Mononuclear cell (primary cell): ENCODE results near the gene MAD1L1. TPM values are rescaled to one million over a fixed set of nuclear protein-coding genes. Genes with fewer than 3 reads are reported as not detected.

Experiments used
- H3K27me3 ChIP-seq: 2 replicates; pipeline ENCODE4 v1.6.0; 2011; ENCODE audit warnings: low read length, control low read depth; ENCODE audit not compliant: insufficient read depth
- H3K4me1 ChIP-seq: 2 replicates; pipeline ENCODE4 v1.5.1; 2011; ENCODE audit warnings: mild to moderate bottlenecking, low read length, control low read depth; ENCODE audit not compliant: insufficient read depth
- H3K4me3 ChIP-seq: 2 replicates; pipeline ENCODE4 v1.5.1; 2011; ENCODE audit warnings: mild to moderate bottlenecking, low read length, moderate library complexity
- H3K9me3 ChIP-seq: 2 replicates; pipeline ENCODE4 v1.5.1; 2011; ENCODE audit warnings: low read depth, mild to moderate bottlenecking, control low read depth, low read length
- total RNA-seq: library from RNA; depleted of rRNA; stranded (reverse); fragments of >200 nt; gene quantifications from one replicate; pipeline ENCODE4 v1.2.3, GENCODE V29; 2012

The MAD1L1 gene
- total RNA-seq, 1 donor: 74.2 TPM

DNA sequence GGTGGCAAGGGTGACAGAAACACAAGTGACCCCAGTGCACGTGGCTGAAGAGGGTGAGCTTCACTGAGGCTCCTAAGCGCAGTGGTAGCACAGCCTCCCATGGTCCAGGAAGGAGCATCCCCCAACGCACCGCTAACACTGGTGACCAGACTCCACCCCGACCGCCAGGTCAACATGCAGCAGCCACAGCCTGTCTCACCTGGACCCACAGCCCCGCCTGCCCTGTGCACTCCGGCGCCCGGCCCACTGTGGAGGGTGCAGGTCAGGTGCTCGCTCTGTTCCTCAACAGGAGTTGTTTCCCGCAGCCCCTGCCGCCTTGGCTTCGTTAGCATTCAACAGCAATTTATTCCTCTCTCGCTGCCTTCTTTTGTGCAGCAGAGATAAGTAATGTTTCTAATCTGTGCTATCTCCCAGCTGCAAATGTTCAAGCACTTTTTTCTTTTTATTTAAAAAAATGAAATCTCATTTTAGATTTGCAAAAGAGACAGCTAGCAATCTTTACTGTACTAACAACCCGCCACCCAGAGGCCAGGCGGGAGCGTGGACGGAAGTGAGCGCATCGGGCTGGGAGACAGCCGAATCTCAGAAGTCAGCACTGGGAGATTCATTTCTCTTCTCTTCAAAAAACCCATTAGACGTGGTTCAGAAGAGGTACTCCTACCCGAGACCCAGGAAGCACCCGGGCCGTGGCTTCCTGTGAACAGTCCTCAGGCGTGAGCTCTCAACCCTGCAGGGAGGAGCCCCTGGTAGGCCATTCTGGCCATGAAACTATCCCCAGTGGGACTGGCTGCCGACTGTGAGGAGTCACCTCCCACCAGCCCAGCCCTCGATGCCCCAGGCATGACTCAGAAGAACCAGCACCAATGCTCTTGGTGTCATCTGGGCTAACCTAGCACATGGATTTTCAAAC is 133.4 kb downstream of the MAD1L1 start:
- H3K27me3 ChIP-seq: no peaks in the 10 kb centered on the region
- H3K4me3 ChIP-seq: no peak overlapping the region
- no peaks in the 10 kb centered on the region for H3K9me3 ChIP-seq
- H3K4me1 ChIP-seq: peaks cover 55% of the 10 kb centered on the region

DNA sequence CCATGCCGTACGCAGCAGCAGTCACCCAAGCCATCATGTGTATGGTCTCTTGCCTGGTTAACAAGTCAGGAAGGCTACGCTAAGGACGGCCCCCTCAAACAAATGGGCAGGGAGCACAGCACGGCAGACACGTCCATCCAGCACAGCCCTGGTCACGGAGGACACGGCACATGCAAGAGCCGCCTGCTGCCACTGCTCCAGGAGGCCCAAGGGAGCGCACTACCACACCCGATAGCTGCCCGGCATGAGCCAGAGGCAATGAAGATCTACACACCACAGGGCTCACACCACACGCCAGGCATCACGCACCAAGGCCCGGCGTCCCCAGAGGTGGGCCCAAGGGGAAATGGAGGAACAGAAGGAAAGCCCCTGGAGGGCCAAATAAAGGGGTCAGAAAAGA is 134.2 kb downstream of the MAD1L1 start:
- Histone ChIP-seq H3K9me3 (no peaks in the 10 kb centered on the region), H3K4me3 (no peak overlapping the region), H3K27me3 (no peaks in the 10 kb centered on the region), H3K4me1 (peaks cover 47% of the 10 kb centered on the region)

DNA sequence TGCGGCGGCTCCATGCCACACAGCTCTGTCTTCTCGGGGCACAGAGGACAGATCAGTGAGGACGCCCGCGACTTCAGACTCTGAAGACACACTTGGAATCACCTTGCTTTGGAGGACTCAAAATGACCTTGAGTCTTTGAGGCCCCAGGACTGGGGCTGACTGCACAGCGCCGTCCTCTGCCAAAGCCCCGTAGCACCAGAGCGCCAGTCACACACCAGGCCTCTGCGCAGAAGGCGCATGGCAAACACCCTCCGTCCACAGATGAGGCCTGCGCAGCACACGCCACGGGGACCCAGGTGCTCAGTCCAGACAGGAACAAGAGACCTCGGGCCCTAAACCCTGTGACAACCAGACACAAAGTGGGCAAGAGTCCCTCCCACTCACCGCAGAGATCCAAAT is 134.7 kb downstream of the MAD1L1 start:
- H3K9me3 ChIP-seq: no peaks in the 10 kb centered on the region
- no peaks in the 10 kb centered on the region for H3K27me3 ChIP-seq
- H3K4me3 ChIP-seq: no peak overlapping the region
- peaks cover 47% of the 10 kb centered on the region for H3K4me1 ChIP-seq

DNA sequence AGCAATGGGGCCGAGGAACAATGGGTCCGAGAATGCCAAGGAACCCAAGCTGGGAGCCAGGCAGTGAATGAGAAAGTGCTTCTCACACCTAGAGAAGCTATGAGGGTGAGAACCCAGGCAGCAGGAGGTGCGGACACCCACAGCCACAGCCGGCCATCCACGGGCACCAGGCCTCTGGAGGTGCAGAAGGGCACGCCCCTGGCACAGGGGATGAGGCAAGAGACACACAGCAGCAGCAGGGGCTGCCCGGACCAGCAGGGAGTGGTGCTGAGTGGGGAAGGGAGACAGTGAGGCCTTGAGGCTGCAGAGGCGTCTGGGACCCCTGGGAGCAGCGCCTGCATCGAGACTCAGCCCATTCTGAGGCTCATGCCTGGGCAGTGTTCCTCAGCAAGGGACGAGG is 135.3 kb downstream of the MAD1L1 start:
- H3K4me3 ChIP-seq: no peak overlapping the region
- no peaks in the 10 kb centered on the region for H3K9me3 ChIP-seq
- peaks cover 47% of the 10 kb centered on the region for H3K4me1 ChIP-seq
- no peaks in the 10 kb centered on the region for H3K27me3 ChIP-seq

DNA sequence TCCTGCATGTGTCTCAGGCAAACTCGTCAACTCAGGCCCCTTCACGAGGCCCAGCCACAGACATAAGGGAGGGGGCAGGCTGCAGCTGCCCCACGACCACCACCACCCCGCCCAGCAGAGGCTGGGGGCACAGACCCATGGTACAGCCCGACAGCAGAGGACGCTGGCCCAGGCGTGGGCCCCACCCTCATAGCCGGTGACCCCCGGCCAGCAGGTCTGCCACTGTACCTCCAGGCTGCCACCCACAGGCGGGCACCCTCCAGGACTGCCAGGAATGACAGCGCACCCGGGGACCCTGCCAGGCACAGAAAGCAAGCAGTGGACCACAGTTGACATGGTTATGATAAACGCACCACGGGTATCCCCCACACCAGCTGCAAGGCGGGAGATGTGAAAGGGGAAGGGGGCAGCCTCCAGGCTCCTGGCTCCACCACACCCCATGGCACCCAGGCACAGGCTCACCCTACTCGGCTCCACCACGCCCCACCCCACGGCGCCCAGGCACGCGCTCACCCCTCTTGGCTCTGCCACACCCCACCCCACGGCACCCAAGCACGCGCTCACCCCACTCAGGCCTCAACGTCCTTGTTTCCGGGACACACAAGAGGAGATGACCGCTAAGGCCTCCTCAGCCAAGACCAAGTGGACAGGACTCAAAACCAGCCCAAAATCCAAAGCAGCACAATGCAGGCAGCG is 135.9 kb downstream of the MAD1L1 start:
- Histone ChIP-seq H3K27me3 (no peaks in the 10 kb centered on the region), H3K9me3 (no peaks in the 10 kb centered on the region), H3K4me1 (peaks cover 47% of the 10 kb centered on the region), H3K4me3 (no peak overlapping the region)

DNA sequence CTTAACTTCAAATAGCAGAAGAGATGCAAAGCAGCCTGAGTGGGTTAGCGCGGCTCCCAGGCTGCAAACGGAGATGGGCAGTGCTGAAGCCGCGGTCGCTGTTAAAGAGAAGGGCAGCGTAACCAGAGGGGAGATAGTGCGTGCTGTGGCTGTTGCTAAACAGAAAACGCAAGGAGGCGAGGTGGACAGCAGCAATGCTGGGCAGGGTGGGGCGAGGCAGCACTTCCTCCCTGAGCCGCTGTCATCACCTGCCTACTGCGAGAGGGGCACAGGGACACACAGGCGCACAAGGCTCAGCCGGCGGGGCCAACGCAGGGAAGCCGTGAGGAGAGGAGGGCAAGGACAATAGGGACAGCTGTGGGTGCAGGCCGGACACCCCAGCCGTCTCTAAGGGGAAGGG is 137.3 kb downstream of the MAD1L1 start:
- H3K4me3 ChIP-seq: no peak overlapping the region
- no peaks in the 10 kb centered on the region for H3K9me3 ChIP-seq
- H3K27me3 ChIP-seq: no peaks in the 10 kb centered on the region
- peaks cover 43% of the 10 kb centered on the region for H3K4me1 ChIP-seq

DNA sequence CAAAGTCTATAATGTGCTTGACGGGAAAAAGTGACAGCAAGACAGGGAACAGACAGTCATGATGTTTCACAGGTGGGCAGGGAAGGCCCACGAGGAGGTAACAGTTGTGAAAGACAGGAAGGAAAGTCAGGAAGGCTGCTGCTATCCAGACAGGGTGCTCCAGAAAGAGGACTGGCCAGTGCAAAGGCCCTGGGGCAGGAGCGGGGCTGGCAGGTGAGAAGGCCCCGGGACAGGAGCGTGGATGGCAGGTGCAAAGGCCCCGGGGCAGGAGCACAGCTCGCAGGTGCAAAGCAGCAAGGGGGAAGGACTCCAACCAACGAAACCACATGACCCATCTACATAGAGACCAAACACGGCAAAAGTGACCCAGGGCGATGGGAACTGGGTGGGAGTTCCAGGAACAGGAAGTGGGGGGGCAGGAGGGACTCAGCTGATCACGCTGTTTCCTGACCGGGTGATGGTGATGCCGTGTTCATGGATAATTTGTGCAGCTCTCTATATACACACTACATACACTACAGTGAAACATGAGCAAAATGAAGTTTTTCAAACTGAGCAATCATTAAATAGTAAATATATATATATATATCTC is 138.2 kb downstream of the MAD1L1 start:
- peaks cover 34% of the 10 kb centered on the region for H3K4me1 ChIP-seq
- no peaks in the 10 kb centered on the region for H3K9me3 ChIP-seq
- H3K27me3 ChIP-seq: no peaks in the 10 kb centered on the region
- H3K4me3 ChIP-seq: no peak overlapping the region

DNA sequence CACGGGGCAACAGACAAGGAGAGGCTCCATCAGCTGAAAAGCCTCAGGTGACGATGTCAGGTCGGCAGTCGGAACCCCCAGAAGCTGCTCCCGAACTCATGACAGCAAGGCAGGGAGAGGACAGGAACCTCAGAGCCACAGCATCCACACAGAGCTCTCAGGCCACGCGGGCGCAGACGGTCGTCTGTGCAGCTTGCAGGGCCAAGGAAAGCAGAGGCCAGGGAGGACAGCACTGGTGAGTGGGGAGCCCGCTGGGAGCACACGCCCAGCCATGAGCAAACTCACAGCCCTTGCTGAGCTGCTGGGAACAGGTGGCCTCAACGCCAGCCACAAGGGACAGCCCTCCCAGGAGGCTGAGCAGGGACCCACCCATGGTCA is 138.9 kb downstream of the MAD1L1 start:
- no peaks in the 10 kb centered on the region for H3K9me3 ChIP-seq
- H3K27me3 ChIP-seq: no peaks in the 10 kb centered on the region
- peaks cover 27% of the 10 kb centered on the region for H3K4me1 ChIP-seq
- no peak overlapping the region for H3K4me3 ChIP-seq

DNA sequence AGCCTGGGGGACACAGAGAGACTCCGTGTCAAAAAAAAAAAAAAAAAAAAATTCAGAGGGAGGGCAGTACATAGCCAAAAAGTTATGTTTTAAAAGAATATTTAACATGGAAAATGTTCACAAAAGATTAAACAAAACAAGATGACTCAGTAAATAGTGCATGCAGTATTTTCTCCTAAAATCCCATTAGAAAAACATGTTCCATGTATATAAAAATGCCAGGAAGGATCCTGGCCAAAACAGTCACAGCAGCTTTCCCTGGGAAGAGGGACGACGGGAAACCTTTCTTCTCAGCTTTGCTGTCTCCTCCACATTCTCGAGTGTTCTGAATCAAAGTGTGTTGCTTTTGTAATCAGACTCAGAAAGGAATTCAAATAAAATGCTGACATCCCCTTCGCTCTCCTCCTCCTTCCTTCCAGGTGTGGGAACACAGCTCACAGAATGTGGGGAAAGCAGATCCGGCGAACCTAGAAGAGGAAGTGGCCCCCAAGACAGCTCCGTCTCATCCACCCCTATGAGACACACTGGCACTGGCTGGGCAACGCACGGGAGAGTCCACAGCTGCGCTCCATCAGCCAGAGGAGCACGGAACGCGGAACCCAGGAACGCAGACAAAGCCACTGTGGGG is 139.4 kb downstream of the MAD1L1 start:
- H3K4me1 ChIP-seq: peaks cover 22% of the 10 kb centered on the region
- H3K4me3 ChIP-seq: no peak overlapping the region
- H3K27me3 ChIP-seq: no peaks in the 10 kb centered on the region
- H3K9me3 ChIP-seq: no peaks in the 10 kb centered on the region

DNA sequence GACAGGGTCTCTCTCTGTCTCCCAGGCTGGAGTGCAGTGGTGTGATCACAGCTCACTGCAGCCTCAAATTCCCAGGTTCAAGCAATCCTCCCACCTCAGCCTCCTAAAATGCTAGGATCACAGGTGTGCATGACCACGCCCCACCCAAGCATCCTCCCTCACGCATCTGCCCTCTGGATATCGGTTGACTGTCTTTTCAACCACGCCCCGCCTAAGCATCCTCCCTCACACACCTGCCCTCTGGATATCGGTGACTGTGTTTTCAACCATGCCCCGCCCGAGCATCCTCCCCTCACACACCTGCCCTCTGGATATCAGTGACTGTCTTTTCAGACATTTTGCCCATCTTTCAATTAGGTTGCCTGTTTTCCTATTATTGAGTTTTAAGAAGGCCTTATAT is 140.5 kb downstream of the MAD1L1 start:
- Histone ChIP-seq H3K9me3 (no peaks in the 10 kb centered on the region), H3K27me3 (no peaks in the 10 kb centered on the region), H3K4me1 (peaks cover 19% of the 10 kb centered on the region), H3K4me3 (no peak overlapping the region)

DNA sequence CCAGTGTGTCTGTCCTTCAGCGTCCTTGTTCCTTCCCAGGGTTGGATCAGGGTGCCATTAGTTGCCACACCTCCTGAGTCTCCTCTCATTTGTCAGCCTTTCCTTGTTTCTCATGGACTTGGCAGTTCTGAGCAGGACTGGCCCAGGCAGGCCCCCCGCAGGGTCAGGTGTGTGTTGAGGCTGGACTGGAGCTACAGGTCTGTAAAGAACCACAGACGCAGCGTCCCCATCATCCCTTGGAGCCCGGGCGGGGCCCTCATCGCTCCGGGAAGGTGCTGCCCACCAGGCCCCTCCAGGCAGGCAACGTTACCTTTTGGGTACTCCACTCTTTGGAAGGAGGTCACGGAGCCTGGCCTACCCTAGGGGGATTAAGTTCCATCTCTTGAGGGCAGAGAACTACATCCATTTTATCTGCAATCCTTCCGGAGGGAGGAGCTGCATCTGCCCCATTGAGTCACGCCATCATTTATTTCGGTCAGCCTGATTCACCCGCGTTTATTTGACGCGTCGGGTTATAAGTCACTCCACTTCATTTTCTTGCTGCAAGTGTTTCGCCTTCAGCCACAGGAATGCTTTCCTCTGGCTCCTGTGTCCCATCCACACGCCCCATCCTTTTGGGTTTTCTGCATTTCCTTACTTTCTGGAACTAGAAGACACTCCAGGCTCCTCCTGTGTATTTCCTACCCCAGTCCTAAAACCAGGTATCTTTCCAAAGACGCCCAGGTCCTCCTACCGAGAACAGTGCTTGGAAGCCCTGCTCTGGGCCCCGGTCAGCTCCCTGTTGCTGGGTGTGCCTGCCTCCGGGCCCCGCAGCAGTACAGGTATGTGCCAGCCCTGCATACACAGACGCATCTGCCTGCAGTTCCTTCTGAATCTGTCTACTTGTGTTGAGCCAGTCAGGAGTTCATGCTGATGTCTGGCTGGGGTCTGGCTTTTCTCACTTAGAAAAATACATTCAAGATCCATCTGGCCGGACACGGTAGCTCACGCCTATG is 141.9 kb downstream of the MAD1L1 start:
- H3K4me3 ChIP-seq: no peak overlapping the region
- peaks cover 7% of the 10 kb centered on the region for H3K4me1 ChIP-seq
- H3K27me3 ChIP-seq: no peaks in the 10 kb centered on the region
- no peaks in the 10 kb centered on the region for H3K9me3 ChIP-seq

DNA sequence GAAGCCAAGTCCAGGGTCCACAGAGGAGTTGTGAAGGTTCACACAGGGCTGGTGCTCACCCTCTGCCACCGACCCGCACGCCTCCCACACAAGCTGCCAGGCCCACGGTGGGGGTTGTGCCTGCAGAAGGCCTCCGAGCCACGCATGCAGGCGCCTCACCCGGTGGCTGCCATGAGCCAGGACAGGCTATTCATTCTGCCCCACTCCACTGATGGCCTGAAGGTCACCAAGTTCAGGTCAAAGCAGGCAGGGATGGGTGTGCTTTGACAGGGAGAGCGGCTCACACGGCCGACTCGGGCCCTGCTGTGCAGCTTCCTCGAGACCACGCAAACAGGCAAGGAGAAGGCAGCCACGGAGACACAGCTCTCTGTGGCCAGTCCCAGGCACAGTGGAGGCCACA is 143.9 kb downstream of the MAD1L1 start:
- Histone ChIP-seq H3K9me3 (no peaks in the 10 kb centered on the region), H3K4me1 (peaks cover 19% of the 10 kb centered on the region), H3K27me3 (no peaks in the 10 kb centered on the region), H3K4me3 (no peak overlapping the region)

DNA sequence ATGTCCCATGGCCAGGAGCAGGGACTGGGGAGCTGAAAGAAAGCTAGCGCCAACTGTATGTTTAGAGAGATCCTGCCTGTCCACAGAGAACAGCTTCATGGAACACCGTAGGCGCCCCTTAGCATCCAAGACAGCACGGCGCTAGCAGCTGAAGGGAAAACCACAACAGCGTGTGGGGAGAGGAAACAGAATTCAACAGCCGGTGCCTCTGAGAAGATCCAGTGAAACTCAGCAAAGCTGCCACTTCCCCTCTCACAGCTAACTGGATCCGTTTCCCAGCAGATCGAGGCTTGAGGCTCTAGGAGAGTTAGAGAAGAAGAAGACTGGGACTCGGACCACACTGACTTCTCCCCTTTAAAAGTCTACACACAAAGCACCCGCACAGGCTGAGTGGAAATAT is 145.0 kb downstream of the MAD1L1 start:
- Histone ChIP-seq H3K4me1 (peaks cover 21% of the 10 kb centered on the region), H3K9me3 (no peaks in the 10 kb centered on the region), H3K27me3 (no peaks in the 10 kb centered on the region), H3K4me3 (no peak overlapping the region)

DNA sequence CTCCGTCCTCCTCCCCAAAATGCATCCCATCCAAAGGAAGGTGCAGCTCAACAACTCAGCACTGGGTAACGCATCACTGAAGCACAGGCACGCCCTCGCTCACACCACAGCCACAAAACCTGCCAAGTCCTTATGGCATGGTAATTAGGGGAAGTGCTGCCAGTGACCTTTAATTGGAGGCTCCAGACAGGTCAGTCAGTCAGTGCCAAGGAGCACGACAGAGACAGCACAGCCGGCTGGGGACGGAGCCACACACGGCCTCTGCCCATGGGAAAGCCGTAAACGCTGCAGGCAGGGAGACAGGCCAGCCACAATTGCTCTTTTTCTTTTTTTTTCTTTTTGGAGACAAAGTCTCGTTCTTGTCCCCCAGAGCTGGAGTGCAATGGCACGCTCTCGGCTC is 146.5 kb downstream of the MAD1L1 start:
- peaks cover 21% of the 10 kb centered on the region for H3K4me1 ChIP-seq
- H3K27me3 ChIP-seq: no peaks in the 10 kb centered on the region
- H3K4me3 ChIP-seq: no peak overlapping the region
- no peaks in the 10 kb centered on the region for H3K9me3 ChIP-seq
